GM12878 (cell line): ENCODE data around the gene MED25. TPM values are rescaled to one million over a fixed set of nuclear protein-coding genes. Genes with fewer than 3 reads are reported as not detected.

Experiments
- ATAC-seq: fragments of 200-7000 bp; cut with Tn5 transposase; 3 replicates; pipeline ENCODE4 v1.9.1; 2020; ENCODE audit warnings: mild to moderate bottlenecking, moderate library complexity
- BruUV-seq: library from RNA; stranded (reverse); fragments of 400-500 nt; replicated peaks from 2 replicates; lab custom pipeline; 2021; lab: Mats Ljungman, UMichigan
- CTCF ChIA-PET: fragments of 300-600 bp; sonication (Branson Sonifier 250); formaldehyde crosslinking; extraction: SDS; loops from one replicate; lab custom pipeline; 2021; ENCODE audit warnings: inconsistent platforms; lab: Yijun Ruan, JAX
- POLR2A ChIA-PET: fragments of 350-600 bp; formaldehyde crosslinking; extraction: SDS; loops from one replicate; lab custom pipeline; 2021; ENCODE audit warnings: inconsistent platforms; lab: Charles Lee
- RAD21 ChIA-PET: fragments of 300-600 bp; sonication (Branson Sonifier 250); formaldehyde crosslinking; loops from one replicate; lab custom pipeline; 2023; ENCODE audit warnings: antibody characterized with exemption; ENCODE audit not compliant: unreplicated experiment; lab: Charles Lee
- SMC1A ChIA-PET: fragments of 300-600 bp; sonication (Branson Sonifier 250); formaldehyde crosslinking; loops from one replicate; lab custom pipeline; 2023; ENCODE audit not compliant: unreplicated experiment, uncharacterized antibody; lab: Charles Lee
- DNase-seq: peaks from one replicate; pipeline ENCODE4 v3.0.0-alpha.2; 2011; ENCODE audit warnings: low read depth, low spot score
- FAIRE-seq: peaks from 3 replicates; lab custom pipeline; 2011; peaks lifted over from hg19 to GRCh38; lab: Jason Lieb, UNC
- H2AFZ ChIP-seq: 2 replicates; pipeline ENCODE4 v1.6.0; 2011; ENCODE audit warnings: low read depth, low read length, control low read depth; ENCODE audit not compliant: control insufficient read depth
- H3K27ac ChIP-seq: 2 replicates; pipeline ENCODE4 v1.5.1; 2011; ENCODE audit warnings: control low read depth; ENCODE audit not compliant: control insufficient read depth, insufficient read depth
- H3K27me3 ChIP-seq, 2 experiments: replicated peaks in 1 of 2; 2 replicates each; pipeline versions ENCODE4 v1.6.0 to v1.6.1; 2011; ENCODE audit warnings: low read length in 1 of 2; ENCODE audit not compliant: control insufficient read depth in 2 of 2, insufficient read depth in 2 of 2
- H3K36me3 ChIP-seq, 2 experiments: 2 replicates each; pipeline ENCODE4 v1.5.1; 2011; ENCODE audit warnings: low read length in 1 of 2; ENCODE audit not compliant: control insufficient read depth in 2 of 2, insufficient read depth in 2 of 2
- H3K4me1 ChIP-seq: 2 replicates; pipeline ENCODE4 v1.6.1; 2011; ENCODE audit warnings: mild to moderate bottlenecking, low read length, moderate library complexity, mixed read lengths; ENCODE audit not compliant: control insufficient read depth, insufficient read depth
- H3K4me2 ChIP-seq: 2 replicates; pipeline ENCODE4 v1.6.0; 2011; ENCODE audit warnings: control low read depth; ENCODE audit not compliant: control insufficient read depth, insufficient read depth
- H3K4me3 ChIP-seq: fragments of 200-600 bp; sonication (generic); 2 replicates; pipeline ENCODE4 v1.5.1; 2016
- H3K79me2 ChIP-seq: 2 replicates; pipeline ENCODE4 v1.6.0; 2011; ENCODE audit warnings: low read length; ENCODE audit not compliant: control insufficient read depth, insufficient read depth
- H3K9ac ChIP-seq: 2 replicates; pipeline ENCODE4 v1.8.0; 2011; ENCODE audit warnings: low read length, control low read depth, mixed read lengths; ENCODE audit not compliant: control insufficient read depth, insufficient read depth
- H3K9me3 ChIP-seq: replicated peaks from 3 replicates; pipeline ENCODE4 v1.5.1; 2011; ENCODE audit warnings: mild to moderate bottlenecking, low read length; ENCODE audit not compliant: control insufficient read depth, insufficient read depth
- H4K20me1 ChIP-seq: 2 replicates; pipeline ENCODE4 v1.6.0; 2011; ENCODE audit not compliant: control insufficient read depth, insufficient read depth
- CHD1 ChIP-seq: IDR thresholded peaks from 2 replicates; pipeline ENCODE4 v1.6.1; 2012; ENCODE audit warnings: low read depth, low read length, improper control_type of control experiment
- E2F4 ChIP-seq: IDR thresholded peaks from 2 replicates; pipeline ENCODE4 v1.6.1; 2012; ENCODE audit warnings: low read depth, low read length, improper control_type of control experiment
- MYC ChIP-seq: IDR thresholded peaks from 2 replicates; pipeline ENCODE4 v1.6.1; 2011; ENCODE audit warnings: mild to moderate bottlenecking, low read length, moderate library complexity, inconsistent platforms; ENCODE audit not compliant: insufficient read depth, insufficient replicate concordance, insufficient read length, severe bottlenecking
- PML ChIP-seq: IDR thresholded peaks from 2 replicates; pipeline ENCODE4 v1.6.1; 2012; ENCODE audit warnings: low read length, inconsistent platforms
- POLR2AphosphoS2 ChIP-seq: IDR thresholded peaks from 2 replicates; pipeline ENCODE4 v1.6.1; 2011; ENCODE audit warnings: low read depth, mild to moderate bottlenecking, low read length, improper control_type of control experiment, moderate library complexity
- RAD21 ChIP-seq: IDR thresholded peaks from 2 replicates; pipeline ENCODE4 v1.6.1; 2011; ENCODE audit warnings: mild to moderate bottlenecking, low read depth, low read length, moderate library complexity; ENCODE audit not compliant: insufficient read depth
- SIX5 ChIP-seq: IDR thresholded peaks from 2 replicates; pipeline ENCODE4 v1.6.1; 2011; ENCODE audit warnings: mild to moderate bottlenecking, low read depth, low read length, moderate library complexity; ENCODE audit not compliant: severe bottlenecking
- SMAD5 ChIP-seq: IDR thresholded peaks from 2 replicates; pipeline ENCODE4 v1.6.1; 2016; ENCODE audit warnings: antibody characterized with exemption, low read depth
- SP1 ChIP-seq: IDR thresholded peaks from one replicate; pipeline ENCODE4 v1.6.1; 2011; ENCODE audit warnings: low read depth, low read length
- STAT3 ChIP-seq: IDR thresholded peaks from 2 replicates; pipeline ENCODE4 v1.6.1; 2011; ENCODE audit warnings: low read depth, low read length, improper control_type of control experiment
- ZNF24 ChIP-seq: fragments of 450-650 bp; IDR thresholded peaks from 2 replicates; pipeline ENCODE4 v1.6.1; 2017; ENCODE audit warnings: antibody characterized with exemption, mild to moderate bottlenecking
- ZNF384 ChIP-seq: IDR thresholded peaks from 2 replicates; pipeline ENCODE4 v1.6.1; 2012; ENCODE audit warnings: low read depth, mild to moderate bottlenecking, low read length, improper control_type of control experiment, borderline replicate concordance
- WGBS: methylation state at CpG from one replicate; pipeline ENCODE4 v1.1.6; 2016; ENCODE audit warnings: low lambda C conversion rate; ENCODE audit not compliant: insufficient replicate concordance, insufficient coverage; ENCODE audit errors: missing lambda C conversion rate; 5-methylcytosine and 5-hydroxymethylcytosine counted together
- in situ Hi-C: fragments of 300-500 bp; cut with MboI; formaldehyde crosslinking; loops from 9 replicates; pipeline ENCODE4 v1.14.3; 2018; ENCODE audit warnings: mixed read lengths
- intact Hi-C: fragments of 100-400 bp; cut with micrococcal nuclease; formaldehyde crosslinking; loops from one replicate; pipeline ENCODE4 v1.14.2; 2022; ENCODE audit not compliant: unreplicated experiment
- polyA plus RNA-seq, 11 experiments: library from polyadenylated mRNA; depleted of rRNA in 4 of 11; unstranded in 6 of 11; stranded (reverse) in 5 of 11; fragments of >200 nt; fragmentation: Nextera tagmentation in 4 of 11; fragmentation: Illumina TruSeq in 1 of 11; extraction: Ambion mirVana in 4 of 11; extraction: Trizol in 1 of 11; gene quantifications; 1 replicate in 1 of 11; 2 replicates in 10 of 11; pipeline versions ENCODE4 v1.2.1 to v1.2.3, GENCODE V29; 2011 to 2016; ENCODE audit warnings: inconsistent platforms in 2 of 11, missing spikeins in 2 of 11, low read depth in 1 of 11
- total RNA-seq, 4 experiments: library from RNA; depleted of rRNA in 3 of 4; stranded (reverse); fragments of >200 nt in 3 of 4; fragmentation: Illumina TruSeq in 1 of 4; extraction: Trizol in 1 of 4; gene quantifications; 2 replicates each; pipeline versions ENCODE4 v1.2.1 to v1.2.3, GENCODE V29; 2013 to 2021

MED25 gene
- total and polyA plus RNA-seq, 10 of the 15 experiments (the other 5 are each of a cell fraction or from before 2014, with no cell fraction given), result 3.5 to 53.9 (median 17.1) TPM

GRCh38 chr19:49787746-49788145, 30.3 kb upstream of the MED25 start:
- peaks cover 6 to 10% of the 10 kb centered on the region in 2 experiments; a peak in 3 of 4 replicates for H3K36me3 ChIP-seq
- H3K79me2 ChIP-seq, result no peaks in the 10 kb centered on the region
- no peaks in the 10 kb centered on the region for H3K27me3 ChIP-seq
- no peak overlapping the region for H3K9ac ChIP-seq
- BruUV-seq, result no TSS peak
- no peaks in the 10 kb centered on the region for H4K20me1 ChIP-seq
- 96% methylated on average over 5 of the region's 5 CpGs for WGBS
- H3K4me2 ChIP-seq, result no peak overlapping the region
- H3K9me3 ChIP-seq, result no peaks in the 10 kb centered on the region; the same call in 2 of the 3 replicates
- ChIA-PET RAD21 (no interaction called here), SMC1A (no interaction called here), POLR2A (no interaction called here), CTCF (no interaction called here)
- H3K27ac ChIP-seq, result no peak overlapping the region
- H3K4me3 ChIP-seq, result no peak overlapping the region
- in situ Hi-C loops, result no loop called here
- DNase-seq, result no peak
- H3K4me1 ChIP-seq, result no peaks in the 10 kb centered on the region
- intact Hi-C loops, result no loop called here
- TF ChIP-seq MYC (no peak), RAD21 (no peak), CHD1 (no peak), E2F4 (no peak), ZNF384 (no peak), PML (no peak)
- FAIRE-seq, result no peak
- ATAC-seq, result no peak
- no peak overlapping the region for H2AFZ ChIP-seq

GRCh38 chr19:49788857-49789256, 29.2 kb upstream of the MED25 start:
- WGBS, result 81% methylated on average over 10 of the region's 10 CpGs
- Histone ChIP-seq H3K36me3 (peaks cover 8 to 12% of the 10 kb centered on the region in 2 experiments; a peak in 3 of 4 replicates), H3K9me3 (no peaks in the 10 kb centered on the region), H3K79me2 (no peaks in the 10 kb centered on the region), H3K4me1 (no peaks in the 10 kb centered on the region), H3K27ac (no peak overlapping the region), H4K20me1 (no peaks in the 10 kb centered on the region), H3K4me2 (no peak overlapping the region)
- FAIRE-seq (no peak), DNase-seq (no peak)
- POLR2A ChIA-PET, result no interaction called here
- RAD21 ChIA-PET, result no interaction called here
- BruUV-seq, result no TSS peak
- SMC1A ChIA-PET, result no interaction called here
- intact Hi-C loops, result no loop called here
- CTCF ChIA-PET, result interaction anchor here (0.6 kb wide), 1 partner anchor 61 kb away, joined by 3 read pairs; no protein-coding TSS in a partner anchor
- TF ChIP-seq STAT3, result no peak
- no peak for TF ChIP-seq SIX5
- no peak for TF ChIP-seq SMAD5
- TF ChIP-seq POLR2AphosphoS2, result no peak
- TF ChIP-seq ZNF24, result no peak
- no peak for TF ChIP-seq SP1
- TF ChIP-seq MYC, result no peak
- TF ChIP-seq, all 136 proteins: peak for 0
- Histone ChIP-seq H3K4me3 (no peak overlapping the region), H3K9ac (no peak overlapping the region), H2AFZ (no peak overlapping the region), H3K27me3 (no peaks in the 10 kb centered on the region)
- no peak for ATAC-seq
- in situ Hi-C loops, result no loop called here
